HepG2 (cell line): ENCODE data around the gene TOPORS. TPM values are rescaled to one million over a fixed set of nuclear protein-coding genes. Genes with fewer than 3 reads are reported as not detected.
A peak's percentile ranks its signal among the peaks of the same experiment; 100 is the strongest.

Experiments
- ATF6 ChIP-seq: sonication (generic); formaldehyde crosslinking; conservative IDR thresholded peaks from 2 replicates; pipeline ENCODE4 v1.4.0; 2020; ENCODE audit warnings: missing genetic modification reagents
- BRD4 ChIP-seq: sonication (generic); formaldehyde crosslinking; IDR thresholded peaks from 2 replicates; pipeline ENCODE4 v1.4.0; 2020; ENCODE audit warnings: missing genetic modification reagents
- ETV6 ChIP-seq: sonication (generic); formaldehyde crosslinking; conservative IDR thresholded peaks from 2 replicates; pipeline ENCODE4 v1.4.0; 2020; ENCODE audit warnings: missing genetic modification reagents
- FOSL2 ChIP-seq: sonication (generic); formaldehyde crosslinking; IDR thresholded peaks from 2 replicates; pipeline ENCODE4 v1.4.0; 2020; ENCODE audit warnings: missing genetic modification reagents
- MTF1 ChIP-seq: sonication (generic); formaldehyde crosslinking; IDR thresholded peaks from 2 replicates; pipeline ENCODE4 v1.5.0; 2020; ENCODE audit warnings: missing genetic modification reagents
- MXD3 ChIP-seq: IDR thresholded peaks from 2 replicates; pipeline ENCODE4 v1.6.1; 2016; ENCODE audit warnings: mild to moderate bottlenecking, missing biosample characterization, missing genetic modification reagents
- MYNN ChIP-seq: sonication (generic); formaldehyde crosslinking; IDR thresholded peaks from 2 replicates; pipeline ENCODE4 v1.4.0; 2020; ENCODE audit warnings: mild to moderate bottlenecking, low read depth, missing genetic modification reagents
- NCOR1 ChIP-seq: fragments of 200-600 bp; sonication (generic); IDR thresholded peaks from 2 replicates; pipeline ENCODE4 v1.7.0; 2017; ENCODE audit warnings: antibody characterized with exemption, low read length, borderline replicate concordance
- NR2F2 ChIP-seq: IDR thresholded peaks from 2 replicates; pipeline ENCODE4 v1.6.1; 2012; ENCODE audit warnings: low read depth, inconsistent platforms, borderline replicate concordance
- NR2F6 ChIP-seq, 2 experiments: IDR thresholded peaks; 2 replicates each; pipeline ENCODE4 v1.6.1; 2016; ENCODE audit warnings: antibody characterized with exemption in 1 of 2, mild to moderate bottlenecking in 1 of 2
- SIN3B ChIP-seq: fragments of 150-350 bp; IDR thresholded peaks from 2 replicates; pipeline ENCODE4 v1.6.1; 2014; ENCODE audit warnings: low read length
- SMC3 ChIP-seq: IDR thresholded peaks from 2 replicates; pipeline ENCODE4 v1.6.1; 2011; ENCODE audit warnings: low read length, improper control_type of control experiment
- SPEN ChIP-seq: sonication (generic); formaldehyde crosslinking; IDR thresholded peaks from 2 replicates; pipeline ENCODE4 v1.5.1; 2020; ENCODE audit warnings: low read depth, mild to moderate bottlenecking, missing genetic modification reagents
- TFE3 ChIP-seq: IDR thresholded peaks from 2 replicates; pipeline ENCODE4 v1.6.1; 2016
- TGIF2 ChIP-seq: IDR thresholded peaks from 2 replicates; pipeline ENCODE4 v1.6.1; 2016; ENCODE audit warnings: control low read depth, missing compliant biosample characterization
- ZC3H13 ChIP-seq: sonication (generic); formaldehyde crosslinking; IDR thresholded peaks from 2 replicates; pipeline ENCODE4 v1.8.1; 2023; ENCODE audit warnings: mild to moderate bottlenecking, missing genetic modification reagents, moderate library complexity
- ZNF253 ChIP-seq: sonication (generic); formaldehyde crosslinking; IDR thresholded peaks from 2 replicates; pipeline ENCODE4 v1.8.0; 2022; ENCODE audit warnings: mild to moderate bottlenecking, missing genetic modification reagents, borderline replicate concordance
- ZNF3 ChIP-seq: IDR thresholded peaks from 2 replicates; pipeline ENCODE4 v1.7.0; 2017; ENCODE audit warnings: inconsistent platforms
- ZNF484 ChIP-seq: sonication (generic); formaldehyde crosslinking; IDR thresholded peaks from 2 replicates; pipeline ENCODE4 v1.5.1; 2020; ENCODE audit warnings: mild to moderate bottlenecking, low read depth, missing genetic modification reagents, borderline replicate concordance
- ZNF562 ChIP-seq: sonication (generic); formaldehyde crosslinking; IDR thresholded peaks from 2 replicates; pipeline ENCODE4 v1.8.0; 2022; ENCODE audit warnings: missing genetic modification reagents, borderline replicate concordance
- ZNF644 ChIP-seq: IDR thresholded peaks from 2 replicates; pipeline ENCODE4 v1.6.1; 2016; ENCODE audit warnings: low read depth
- ZNF709 ChIP-seq: sonication (generic); formaldehyde crosslinking; IDR thresholded peaks from 2 replicates; pipeline ENCODE4 v1.5.0; 2020; ENCODE audit warnings: mild to moderate bottlenecking, missing genetic modification reagents
- ZNF749 ChIP-seq: sonication (generic); formaldehyde crosslinking; IDR thresholded peaks from 2 replicates; pipeline ENCODE4 v1.8.0; 2022; ENCODE audit warnings: mild to moderate bottlenecking, missing genetic modification reagents, moderate library complexity, borderline replicate concordance
- ZNF782 ChIP-seq: sonication (generic); formaldehyde crosslinking; IDR thresholded peaks from 2 replicates; pipeline ENCODE4 v1.4.0; 2020; ENCODE audit warnings: missing genetic modification reagents, mild to moderate bottlenecking, borderline replicate concordance
- ZNF816 ChIP-seq: sonication (generic); formaldehyde crosslinking; IDR thresholded peaks from 2 replicates; pipeline ENCODE4 v1.8.0; 2022; ENCODE audit warnings: missing genetic modification reagents, mild to moderate bottlenecking, borderline replicate concordance
- ZSCAN5A ChIP-seq: sonication (generic); formaldehyde crosslinking; IDR thresholded peaks from 2 replicates; pipeline ENCODE4 v1.8.0; 2022; ENCODE audit warnings: mild to moderate bottlenecking, missing genetic modification reagents, borderline replicate concordance
- polyA plus RNA-seq, 8 experiments: library from polyadenylated mRNA; depleted of rRNA in 3 of 8; stranded (reverse) in 7 of 8; unstranded in 1 of 8; fragments of >200 nt; fragmentation: Illumina TruSeq in 4 of 8; extraction: Trizol in 4 of 8; gene quantifications; 2 replicates each; pipeline versions ENCODE4 v1.2.1 to v1.2.3, GENCODE V29; 2011 to 2016; ENCODE audit warnings: low read depth in 4 of 8, missing spikeins in 1 of 8, mixed read lengths in 1 of 8; ENCODE audit not compliant: insufficient read depth in 1 of 8
- total RNA-seq, 5 experiments: library from RNA; depleted of rRNA; stranded (reverse); fragments of >200 nt; fragmentation: Illumina TruSeq; extraction: Trizol; gene quantifications; 2 replicates each; pipeline ENCODE4 v1.2.3, GENCODE V29; 2016; ENCODE audit warnings: low read depth in 1 of 5

Gene TOPORS
- total and polyA plus RNA-seq, 2 of the 13 experiments (the other 11 are each of a cell fraction or from before 2014, with no cell fraction given), result 6.8 to 19.6 TPM

- TF ChIP-seq ZNF782 (CRISPR knock-in tag) (peak; percentile 68; the same call in 1 of the 2 replicates), ZSCAN5A (0 out of 2 replicates have a peak, but pooled peaks have one; percentile 42), BRD4 (CRISPR knock-in tag) (peak; percentile 82), ZC3H13 (peak; percentile 72; the same call in 1 of the 2 replicates), FOSL2 (CRISPR knock-in tag) (peak; percentile 46; the same call in 1 of the 2 replicates), MTF1 (CRISPR knock-in tag) (no peak), ZNF816 (CRISPR knock-in tag) (0 out of 2 replicates have a peak, but pooled peaks have one; percentile 62), ZNF562 (CRISPR knock-in tag) (no peak), ZNF484 (CRISPR knock-in tag) (no peak), MXD3 (peak; percentile 72; the same call in 1 of the 2 replicates), ATF6 (CRISPR knock-in tag) (no peak), NCOR1 (peak; percentile 45; the same call in 1 of the 2 replicates), ETV6 (CRISPR knock-in tag) (no peak), TGIF2 (CRISPR knock-in tag) (0 out of 2 replicates have a peak, but pooled peaks have one; percentile 57), TFE3 (peak; percentile 41; the same call in 1 of the 2 replicates), SPEN (CRISPR knock-in tag) (peak; percentile 90), SMC3 (no peak), NR2F2 (no peak), ZNF253 (CRISPR knock-in tag) (no peak), MYNN (CRISPR knock-in tag) (no peak), SIN3B (peak; percentile 90), ZNF749 (CRISPR knock-in tag) (no peak), NR2F6 (IDR thresholded peaks at IDR 0.05) (no peak; the same call in 1 of the 2 replicates), NR2F6 (CRISPR knock-in tag; IDR thresholded peaks at IDR 0.05) (0 out of 2 replicates have a peak, but pooled peaks have one; percentile 43), ZNF709 (CRISPR knock-in tag) (peak; percentile 60; the same call in 1 of the 2 replicates), ZNF3 (CRISPR knock-in tag) (no peak), ZNF644 (no peak)
These were observed 20.6 kb upstream of the TOPORS start, which contains the start of gene NDUFB6 (continued) for GRCh38 chr9:32572900-32573523.
